GM19328 (cell line): ENCODE data around the gene INPP5K.

ENCODE experiments used
- ATAC-seq: cut with Tn5 transposase; IDR thresholded peaks from one replicate; pipeline ENCODE4 v1.9.1; 2021; ENCODE audit warnings: mild to moderate bottlenecking, moderate library complexity; ENCODE audit not compliant: unreplicated experiment

The INPP5K gene

GRCh38 chr17:1486802-1487695 lies 29.4 kb downstream of the INPP5K start:
- ATAC-seq: no peak

DNA sequence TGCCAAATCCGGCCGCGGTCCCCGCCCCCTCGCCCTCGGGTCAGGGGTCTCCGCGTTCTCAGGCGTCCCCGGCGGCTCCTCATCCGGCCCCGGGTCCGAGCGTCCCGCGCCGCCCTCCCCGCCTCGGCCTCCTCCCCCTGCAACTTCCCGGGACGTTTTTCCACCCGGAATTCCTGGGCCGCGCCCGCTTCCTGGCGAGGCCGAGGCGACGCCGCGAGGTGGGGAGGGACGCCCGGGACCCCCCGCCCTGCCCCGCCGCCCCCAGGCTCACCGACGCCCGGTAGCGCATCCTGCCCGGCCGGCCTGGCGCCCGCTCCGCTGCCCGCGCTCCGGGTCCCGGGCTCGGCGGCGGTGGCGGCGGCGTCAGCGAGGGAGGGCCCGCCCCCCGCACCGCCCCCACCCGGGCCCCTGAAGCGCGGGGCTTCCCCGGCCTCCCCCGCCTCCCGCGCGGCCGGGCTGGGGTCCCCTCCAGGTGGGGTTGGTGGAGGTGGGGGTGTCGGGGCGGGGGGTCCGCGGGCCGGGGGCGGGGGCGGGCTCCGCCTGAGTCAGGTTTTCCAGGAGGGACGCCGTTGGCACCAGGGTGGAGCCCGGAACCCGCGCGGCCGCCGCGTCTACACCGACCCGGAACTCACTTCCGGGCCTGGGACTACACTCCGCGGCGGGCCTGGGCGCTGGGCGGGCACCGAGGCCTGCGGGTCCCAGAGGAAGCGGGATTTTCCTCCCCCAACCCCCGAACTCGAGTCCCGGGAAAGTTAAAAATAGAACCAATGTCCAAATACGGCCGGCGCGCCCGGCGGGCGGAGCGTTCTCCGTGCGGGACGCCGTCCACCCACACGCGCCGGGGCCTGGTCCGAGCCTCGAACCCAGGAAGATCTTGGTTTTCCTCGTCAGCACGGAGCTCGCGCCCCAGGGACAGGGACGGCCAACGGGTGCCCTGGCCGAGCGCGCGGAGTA lies 30.7 kb downstream of the INPP5K start:
- no peak for ATAC-seq

DNA sequence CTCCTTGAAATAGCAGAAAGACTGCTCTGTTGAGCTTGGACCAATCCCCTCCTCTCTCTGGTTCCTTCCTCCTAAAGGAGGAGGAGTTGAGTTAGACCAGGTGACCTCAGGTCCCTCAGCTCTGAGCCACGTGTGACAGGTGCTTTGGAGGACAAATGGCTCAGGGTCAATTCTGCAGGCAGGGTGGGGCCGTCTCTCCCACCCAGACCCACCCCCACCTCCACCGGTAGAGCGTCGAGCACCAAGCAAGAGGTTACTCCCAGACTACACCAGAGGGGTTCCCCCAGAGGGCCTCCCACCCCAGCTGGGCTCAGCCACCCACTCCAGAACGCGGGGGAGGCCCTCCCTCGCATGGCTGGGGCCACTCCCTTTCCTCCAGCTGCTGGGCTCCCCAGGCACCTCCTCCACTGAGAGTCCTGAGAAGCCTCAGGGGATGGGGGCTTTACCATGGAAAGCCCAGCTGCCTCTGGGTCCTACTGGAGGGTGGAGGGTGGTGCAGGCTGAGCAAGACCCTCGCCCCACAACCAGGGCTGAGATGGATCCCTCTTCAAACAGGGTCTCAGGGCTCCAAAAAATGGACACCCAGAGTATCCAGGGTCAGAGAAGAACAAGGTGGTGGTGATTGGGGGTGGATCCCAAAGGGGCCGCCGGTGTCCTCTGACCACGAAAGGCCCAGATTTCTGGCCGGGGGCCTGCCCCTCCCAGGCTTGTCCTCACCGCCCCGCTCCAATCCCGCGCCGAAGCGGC lies 31.6 kb downstream of the INPP5K start:
- ATAC-seq: no peak

- no peak for ATAC-seq
Observed at GRCh38 chr17:1484060-1484535, 32.3 kb downstream of the INPP5K start.

- ATAC-seq: no peak
Observed at GRCh38 chr17:1482680-1483079, 33.7 kb downstream of the INPP5K start.

GRCh38 chr17:1481736-1482135 lies 34.7 kb downstream of the INPP5K start:
- ATAC-seq: no peak

GRCh38 chr17:1480747-1481465 lies 35.5 kb downstream of the INPP5K start:
- ATAC-seq: no peak

- ATAC-seq: no peak
Observed at GRCh38 chr17:1478418-1478817, 38.0 kb downstream of the INPP5K start.

DNA sequence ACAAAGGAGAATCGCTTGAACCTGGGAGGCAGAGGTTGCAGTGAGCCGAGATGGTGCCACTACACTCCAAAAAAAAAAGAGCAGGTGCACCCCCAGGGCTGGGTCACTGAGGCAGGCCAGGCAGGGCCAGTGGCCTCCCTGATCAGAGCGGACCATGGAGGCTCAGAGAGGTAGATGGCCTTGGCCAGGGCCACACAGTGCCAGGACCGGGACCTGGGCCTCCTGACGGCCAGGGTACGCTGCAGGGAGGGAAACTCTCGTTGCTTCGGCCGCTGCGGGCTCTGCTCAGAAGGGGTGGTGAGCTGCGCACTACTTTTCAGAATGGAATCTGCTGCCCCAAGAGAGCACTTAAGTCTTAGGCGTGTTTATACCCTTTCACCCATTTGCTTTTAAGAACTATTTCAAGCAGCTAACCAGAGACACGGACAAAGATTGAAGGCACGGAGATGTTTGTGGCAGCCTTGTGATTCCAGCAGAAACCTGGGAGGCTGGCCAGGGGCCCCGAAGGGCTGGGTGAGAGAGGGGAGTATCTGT lies 41.0 kb downstream of the INPP5K start:
- no peak for ATAC-seq

DNA sequence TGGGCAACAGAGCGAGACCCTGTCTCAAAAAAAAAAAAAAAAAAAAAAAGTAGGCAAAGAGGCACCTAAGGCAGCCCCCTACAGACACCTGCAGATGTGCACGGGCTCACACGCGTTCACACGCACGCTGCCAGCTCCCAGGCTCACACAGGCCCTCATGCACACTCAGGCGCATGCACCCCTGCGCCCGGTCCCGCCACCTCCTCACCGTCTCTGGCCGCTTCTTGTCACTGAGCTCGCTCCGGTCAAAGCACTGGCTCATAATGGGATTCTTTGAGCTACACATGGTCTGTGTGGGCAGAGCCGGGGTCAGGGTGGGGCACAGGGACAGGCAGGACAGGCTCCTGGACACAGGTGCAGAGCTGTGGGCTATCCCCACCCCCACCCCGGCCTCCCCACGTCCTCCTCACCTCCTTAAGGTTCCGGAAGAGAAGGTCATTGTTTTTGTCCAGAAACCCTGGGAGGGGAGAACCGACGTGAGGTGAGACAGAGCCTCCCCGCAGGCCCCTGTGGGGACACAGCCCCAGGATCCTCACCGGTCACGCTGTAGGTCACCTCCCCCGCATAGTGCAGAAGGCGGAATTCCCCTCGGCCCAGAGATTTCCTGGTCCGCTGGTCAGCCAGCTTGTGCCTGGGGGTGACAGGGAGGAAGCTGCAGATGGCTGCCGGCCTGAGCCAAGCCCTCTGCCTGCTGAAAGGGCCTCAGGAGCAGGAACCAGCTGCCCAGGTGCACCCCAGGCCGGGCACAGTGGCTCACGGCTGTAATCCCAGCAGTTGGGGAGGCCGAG lies 41.8 kb downstream of the INPP5K start:
- no peak for ATAC-seq

GRCh38 chr17:1473841-1474240 lies 42.6 kb downstream of the INPP5K start:
- no peak for ATAC-seq

- no peak for ATAC-seq
Observed at GRCh38 chr17:1473170-1473569, 43.2 kb downstream of the INPP5K start.

DNA sequence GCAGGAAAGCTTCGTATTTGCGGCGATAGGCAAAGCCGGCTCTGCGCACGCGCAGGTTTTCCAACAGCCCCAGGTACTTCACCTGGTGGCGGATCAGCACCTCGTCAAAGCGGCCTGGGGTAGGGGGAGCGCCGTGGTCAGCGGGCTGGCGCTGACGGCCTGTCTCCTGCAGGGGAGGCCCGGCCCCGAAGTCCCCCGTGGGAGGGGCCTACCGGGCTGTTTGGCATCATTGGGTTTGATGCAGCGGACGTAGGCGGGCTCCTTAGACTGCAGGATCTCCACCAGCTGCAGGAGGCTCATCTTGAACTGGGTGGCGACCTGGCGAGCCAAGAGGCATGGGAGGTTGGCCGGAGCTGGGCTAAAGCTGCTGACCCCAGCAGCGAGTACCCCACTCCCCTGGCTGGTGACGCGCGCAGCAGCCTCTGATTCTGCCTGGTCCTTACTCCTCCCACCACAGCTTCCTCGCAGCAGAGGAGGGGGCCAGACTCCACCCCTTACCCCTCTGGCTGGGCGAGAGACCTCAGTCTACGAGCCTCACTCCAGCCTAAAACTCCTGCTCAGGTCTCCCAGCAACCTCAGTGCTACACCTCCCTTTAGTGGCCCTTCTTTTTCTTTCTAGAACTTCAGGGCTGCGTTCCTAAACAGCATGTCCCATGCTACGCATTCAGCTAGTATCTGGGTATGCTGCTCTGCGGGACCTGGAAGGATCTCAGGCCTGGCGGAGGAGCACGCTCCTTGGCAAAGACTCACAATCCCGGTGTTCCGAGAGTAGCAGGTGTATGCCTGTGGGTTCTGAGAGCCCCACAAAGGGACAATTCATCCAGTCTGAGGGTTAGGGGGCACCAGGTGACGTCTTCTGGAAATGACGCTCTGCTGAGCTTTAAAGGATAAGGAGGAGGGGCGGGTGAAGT lies 44.2 kb downstream of the INPP5K start:
- no peak for ATAC-seq

DNA sequence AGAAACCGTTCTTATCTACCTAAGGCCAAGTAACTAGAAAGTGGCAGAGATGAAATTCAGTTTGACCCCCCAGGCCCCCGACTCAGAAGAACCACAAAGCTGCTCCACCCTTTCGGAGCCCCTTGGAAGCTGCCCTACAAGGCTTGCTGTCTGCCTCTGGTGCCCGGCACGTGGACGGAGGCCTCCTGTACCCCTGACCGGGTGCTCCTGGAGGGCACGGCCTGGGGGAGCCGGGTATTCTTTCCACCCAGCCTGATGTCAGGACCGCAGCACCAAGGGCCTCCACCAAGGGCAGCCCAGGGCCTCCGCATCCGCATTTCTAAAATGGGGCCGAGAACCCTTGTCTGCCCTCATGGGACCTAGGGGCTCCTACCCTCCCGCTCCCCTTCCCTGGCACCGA lies 44.9 kb downstream of the INPP5K start:
- ATAC-seq: no peak

DNA sequence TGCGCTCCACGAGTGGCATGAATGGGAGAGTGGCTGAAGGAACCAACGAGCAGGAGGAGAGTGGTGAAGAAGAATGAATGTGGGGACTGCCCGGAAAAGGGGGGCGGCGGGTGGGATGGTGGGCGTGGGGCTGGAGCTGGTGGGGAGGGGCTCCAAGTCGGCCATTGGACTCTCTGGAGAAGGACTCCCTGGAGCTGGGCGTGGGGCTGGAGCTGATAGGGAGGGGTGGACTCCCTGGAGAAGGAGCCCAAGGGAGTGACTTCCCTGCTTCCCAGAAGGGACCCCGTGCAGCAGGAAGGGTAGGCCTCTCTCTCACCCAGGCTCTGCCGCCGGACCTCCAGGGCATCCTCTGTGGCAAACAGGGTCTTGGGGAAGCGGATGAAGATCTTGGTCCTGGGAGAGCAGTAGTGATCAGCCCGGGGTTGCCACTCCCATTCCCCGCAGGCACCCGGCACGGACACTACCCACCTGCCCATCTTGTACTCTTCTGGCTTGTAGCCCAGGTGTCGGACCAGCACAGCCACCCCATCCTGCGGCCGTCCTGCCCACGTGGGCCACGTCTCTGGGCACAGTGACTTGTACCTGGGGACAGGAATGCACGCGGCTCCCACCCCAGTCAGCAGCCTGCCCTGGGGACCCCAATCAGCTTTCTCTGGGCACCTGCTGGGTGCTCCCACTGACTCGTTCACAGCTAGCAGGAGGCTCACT lies 45.5 kb downstream of the INPP5K start:
- ATAC-seq: no peak

DNA sequence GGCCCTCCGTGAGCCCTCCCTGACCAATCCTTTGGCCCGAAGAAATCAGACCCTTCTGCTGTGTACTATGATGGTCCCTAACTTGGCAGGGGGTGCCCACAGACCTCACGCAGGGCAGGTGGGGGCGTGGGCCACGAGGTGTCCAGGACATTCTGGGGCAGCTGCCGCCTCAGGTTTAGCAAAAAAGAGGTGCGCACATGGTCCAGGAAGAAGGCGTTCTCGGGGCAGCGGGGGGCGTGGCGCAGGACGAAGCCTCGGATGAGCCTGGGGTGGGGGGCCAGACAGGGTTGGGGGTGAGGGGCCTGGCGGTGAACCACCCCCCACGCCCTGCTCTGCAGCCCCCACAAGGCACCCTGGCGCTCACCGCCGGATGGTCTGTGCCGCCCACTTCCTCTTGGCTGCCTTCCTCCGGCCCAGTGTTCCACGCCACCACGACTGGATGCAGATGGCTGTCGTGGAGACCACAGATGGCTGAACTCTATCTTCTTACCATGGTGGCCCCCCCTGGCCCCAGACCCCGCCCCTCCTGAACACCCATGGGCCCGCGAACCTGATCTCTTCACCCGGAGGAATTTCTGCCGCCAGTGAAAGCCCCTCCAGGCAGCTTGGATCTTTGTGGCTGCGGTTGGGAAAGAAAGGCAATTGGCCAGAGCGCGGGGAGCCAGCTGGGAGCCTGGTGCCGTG lies 46.2 kb downstream of the INPP5K start:
- no peak for ATAC-seq
